Measurements from ENCODE around the gene MLLT10.
"Not testable (repeated sequence)": the region's sequence is repeated elsewhere in the genome, so short reads cannot be mapped to it uniquely, and the experiment has no call there.

The MLLT10 gene

DNA sequence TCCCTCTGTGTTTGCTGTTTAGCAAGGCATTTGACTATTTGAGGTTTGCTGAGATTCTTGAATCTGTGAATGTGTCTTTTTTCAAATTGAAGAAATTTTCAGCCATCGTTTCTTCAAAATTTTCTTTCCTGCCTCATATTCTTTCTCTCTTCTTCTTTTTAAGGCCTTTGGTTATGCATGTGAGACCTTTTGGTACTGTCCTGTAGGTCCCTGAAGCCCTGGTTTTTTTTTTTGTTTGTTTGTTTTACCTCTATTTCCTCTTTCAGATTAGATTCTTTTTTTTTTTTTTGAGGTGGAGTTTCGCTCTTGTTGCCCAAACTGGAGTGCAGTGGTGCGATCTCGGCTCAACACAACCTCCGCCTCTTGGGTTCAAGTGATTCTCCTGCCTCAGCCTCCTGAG, 45.3 kb downstream of the MLLT10 start:
- no peak overlapping the region for H3K9ac ChIP-seq (ENCODE audit: low read depth in 1 of 2, low read length in 2 of 2)
- no peak overlapping the region for H3K27ac ChIP-seq (ENCODE audit: low read depth, low read length)
- H3K4me1 ChIP-seq (ENCODE audit: control insufficient read depth in 1 of 2, insufficient read depth in 2 of 2, low read length in 2 of 2) = no peaks in the 10 kb centered on the region
- no peaks in the 10 kb centered on the region for H3K9me3 ChIP-seq (ENCODE audit: control insufficient read depth in 1 of 2, low read length in 2 of 2)
- no peaks in the 10 kb centered on the region for H3K27me3 ChIP-seq (ENCODE audit: control insufficient read depth in 1 of 2, insufficient read depth in 2 of 2, low read length in 2 of 2)
- H3K36me3 ChIP-seq (ENCODE audit: control insufficient read depth in 1 of 2, insufficient read depth in 2 of 2, low read length in 2 of 2) = no peaks in the 10 kb centered on the region
- H3K4me3 ChIP-seq (ENCODE audit: low read depth in 1 of 2, low read length in 2 of 2) = no peak overlapping the region

DNA sequence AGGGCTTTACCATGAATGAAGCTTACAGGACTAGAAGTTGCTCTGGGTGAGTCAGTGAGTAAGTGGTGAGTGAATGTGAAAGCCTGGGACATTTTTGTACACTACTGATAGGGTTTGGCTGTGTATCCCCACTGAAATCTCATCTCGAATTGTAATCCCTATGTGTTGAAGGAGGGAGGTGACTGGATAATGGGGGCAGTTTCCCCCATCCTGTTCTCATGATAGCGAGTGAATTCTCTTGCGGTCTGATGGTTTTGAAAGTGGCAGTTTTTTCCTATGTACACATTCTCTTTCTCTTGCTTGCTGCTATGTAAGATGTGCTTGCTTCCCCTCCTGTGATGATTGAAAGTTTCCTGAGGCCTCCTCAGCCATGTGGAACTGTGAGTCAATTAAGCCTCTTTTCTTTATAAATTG, 47.4 kb downstream of the MLLT10 start:
- not testable (repeated sequence) for H3K9me3 ChIP-seq (ENCODE audit: control insufficient read depth in 1 of 2, low read length in 2 of 2); H3K27ac ChIP-seq (ENCODE audit: low read depth, low read length); H3K4me1 ChIP-seq (ENCODE audit: control insufficient read depth in 1 of 2, insufficient read depth in 2 of 2, low read length in 2 of 2); H3K36me3 ChIP-seq (ENCODE audit: control insufficient read depth in 1 of 2, insufficient read depth in 2 of 2, low read length in 2 of 2); H3K4me3 ChIP-seq (ENCODE audit: low read depth in 1 of 2, low read length in 2 of 2); H3K9ac ChIP-seq (ENCODE audit: low read depth in 1 of 2, low read length in 2 of 2); H3K27me3 ChIP-seq (ENCODE audit: control insufficient read depth in 1 of 2, insufficient read depth in 2 of 2, low read length in 2 of 2)

- Histone ChIP-seq H3K9me3 (ENCODE audit: control insufficient read depth in 1 of 2, low read length in 2 of 2) (no peaks in the 10 kb centered on the region), H3K36me3 (ENCODE audit: control insufficient read depth in 1 of 2, insufficient read depth in 2 of 2, low read length in 2 of 2) (peaks cover 0 to 5% of the 10 kb centered on the region in 2 donors), H3K9ac (ENCODE audit: low read depth in 1 of 2, low read length in 2 of 2) (no peak overlapping the region), H3K27ac (ENCODE audit: low read depth, low read length) (no peak overlapping the region), H3K4me1 (ENCODE audit: control insufficient read depth in 1 of 2, insufficient read depth in 2 of 2, low read length in 2 of 2) (no peaks in the 10 kb centered on the region), H3K27me3 (ENCODE audit: control insufficient read depth in 1 of 2, insufficient read depth in 2 of 2, low read length in 2 of 2) (no peaks in the 10 kb centered on the region), H3K4me3 (ENCODE audit: low read depth in 1 of 2, low read length in 2 of 2) (no peak overlapping the region)
Measured at GRCh38 chr10:21584834-21585530, 51.0 kb downstream of the MLLT10 start.

DNA sequence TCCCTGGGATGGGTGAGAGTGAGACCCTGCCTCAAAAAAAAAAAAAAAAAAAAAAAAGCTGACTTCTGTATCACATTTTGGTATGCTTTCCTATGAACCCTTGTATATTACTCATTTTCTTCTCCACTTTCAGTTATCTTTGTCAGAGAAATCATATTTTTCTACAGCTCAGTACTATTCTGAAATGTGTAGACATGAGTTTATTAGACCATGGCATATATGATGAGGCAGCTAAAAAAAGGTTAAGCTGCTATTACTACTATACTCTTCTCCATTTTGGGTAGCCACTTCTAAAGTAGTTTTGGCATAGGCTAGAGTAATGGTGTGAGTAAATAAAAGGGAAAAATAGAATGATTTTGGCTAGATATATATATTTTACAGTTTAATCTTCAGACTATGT, 53.4 kb downstream of the MLLT10 start:
- H3K27ac ChIP-seq (ENCODE audit: low read depth, low read length) = no peak overlapping the region
- H3K36me3 ChIP-seq (ENCODE audit: control insufficient read depth in 1 of 2, insufficient read depth in 2 of 2, low read length in 2 of 2) = peaks cover 0 to 5% of the 10 kb centered on the region in 2 donors
- H3K4me1 ChIP-seq (ENCODE audit: control insufficient read depth in 1 of 2, insufficient read depth in 2 of 2, low read length in 2 of 2) = no peaks in the 10 kb centered on the region
- no peaks in the 10 kb centered on the region for H3K27me3 ChIP-seq (ENCODE audit: control insufficient read depth in 1 of 2, insufficient read depth in 2 of 2, low read length in 2 of 2)
- no peak overlapping the region for H3K4me3 ChIP-seq (ENCODE audit: low read depth in 1 of 2, low read length in 2 of 2)
- H3K9me3 ChIP-seq (ENCODE audit: control insufficient read depth in 1 of 2, low read length in 2 of 2) = no peaks in the 10 kb centered on the region
- no peak overlapping the region for H3K9ac ChIP-seq (ENCODE audit: low read depth in 1 of 2, low read length in 2 of 2)

DNA sequence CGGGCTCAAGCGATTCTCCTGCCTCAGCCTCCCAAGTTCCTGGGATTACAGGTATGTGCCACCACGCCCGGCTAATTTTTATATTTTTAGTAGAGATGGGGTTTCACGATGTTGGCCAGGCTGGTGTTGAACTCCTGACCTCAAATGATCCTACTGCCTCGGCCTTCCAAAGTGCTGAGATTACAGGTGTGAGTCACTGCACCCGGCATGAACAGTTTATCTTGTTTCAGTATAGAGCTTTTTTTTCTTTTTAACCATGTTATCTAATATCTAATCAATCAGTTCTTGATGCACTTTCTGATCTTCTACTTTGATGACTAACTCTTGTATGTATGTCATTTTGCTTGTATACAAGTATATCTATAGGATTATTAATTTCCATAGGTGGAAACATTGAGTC, 54.1 kb downstream of the MLLT10 start:
- not testable (repeated sequence) for H3K27me3 ChIP-seq (ENCODE audit: control insufficient read depth in 1 of 2, insufficient read depth in 2 of 2, low read length in 2 of 2); H3K4me3 ChIP-seq (ENCODE audit: low read depth in 1 of 2, low read length in 2 of 2); H3K4me1 ChIP-seq (ENCODE audit: control insufficient read depth in 1 of 2, insufficient read depth in 2 of 2, low read length in 2 of 2); H3K9me3 ChIP-seq (ENCODE audit: control insufficient read depth in 1 of 2, low read length in 2 of 2); H3K36me3 ChIP-seq (ENCODE audit: control insufficient read depth in 1 of 2, insufficient read depth in 2 of 2, low read length in 2 of 2); H3K27ac ChIP-seq (ENCODE audit: low read depth, low read length); H3K9ac ChIP-seq (ENCODE audit: low read depth in 1 of 2, low read length in 2 of 2)

DNA sequence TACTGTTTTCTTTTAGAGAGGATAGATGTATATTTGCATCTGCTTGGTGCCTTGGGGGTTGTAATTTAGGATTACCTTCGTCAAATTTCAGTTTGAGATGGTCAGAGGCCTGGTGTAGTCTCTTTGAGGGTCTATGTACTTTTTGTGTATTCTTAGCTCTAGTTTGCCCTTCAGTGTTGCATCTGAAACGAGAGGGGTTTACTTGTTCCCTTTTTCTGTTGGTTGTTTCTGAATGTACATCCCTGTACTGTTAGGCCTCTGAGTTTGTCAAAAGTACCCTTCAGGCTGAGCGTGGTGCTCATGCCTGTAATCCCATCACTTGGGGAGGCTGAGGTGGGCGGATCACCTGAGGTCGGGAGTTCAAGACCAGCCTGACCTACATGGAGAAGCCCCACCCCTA, 60.0 kb downstream of the MLLT10 start:
- Histone ChIP-seq H3K27ac (ENCODE audit: low read depth, low read length) (no peak overlapping the region), H3K27me3 (ENCODE audit: control insufficient read depth in 1 of 2, insufficient read depth in 2 of 2, low read length in 2 of 2) (no peaks in the 10 kb centered on the region), H3K9me3 (ENCODE audit: control insufficient read depth in 1 of 2, low read length in 2 of 2) (no peaks in the 10 kb centered on the region), H3K36me3 (ENCODE audit: control insufficient read depth in 1 of 2, insufficient read depth in 2 of 2, low read length in 2 of 2) (no peaks in the 10 kb centered on the region), H3K4me3 (ENCODE audit: low read depth in 1 of 2, low read length in 2 of 2) (no peak overlapping the region), H3K4me1 (ENCODE audit: control insufficient read depth in 1 of 2, insufficient read depth in 2 of 2, low read length in 2 of 2) (no peaks in the 10 kb centered on the region), H3K9ac (ENCODE audit: low read depth in 1 of 2, low read length in 2 of 2) (no peak overlapping the region)

GRCh38 chr10:21599582-21599981, 65.5 kb downstream of the MLLT10 start:
- Histone ChIP-seq H3K9ac (ENCODE audit: low read depth in 1 of 2, low read length in 2 of 2) (no peak overlapping the region), H3K27me3 (ENCODE audit: control insufficient read depth in 1 of 2, insufficient read depth in 2 of 2, low read length in 2 of 2) (no peaks in the 10 kb centered on the region), H3K9me3 (ENCODE audit: control insufficient read depth in 1 of 2, low read length in 2 of 2) (no peaks in the 10 kb centered on the region), H3K27ac (ENCODE audit: low read depth, low read length) (no peak overlapping the region), H3K4me3 (ENCODE audit: low read depth in 1 of 2, low read length in 2 of 2) (no peak overlapping the region), H3K4me1 (ENCODE audit: control insufficient read depth in 1 of 2, insufficient read depth in 2 of 2, low read length in 2 of 2) (no peaks in the 10 kb centered on the region), H3K36me3 (ENCODE audit: control insufficient read depth in 1 of 2, insufficient read depth in 2 of 2, low read length in 2 of 2) (no peaks in the 10 kb centered on the region)

GRCh38 chr10:21600804-21601433, 66.9 kb downstream of the MLLT10 start:
- Histone ChIP-seq H3K4me1 (ENCODE audit: control insufficient read depth in 1 of 2, insufficient read depth in 2 of 2, low read length in 2 of 2) (no peaks in the 10 kb centered on the region), H3K27me3 (ENCODE audit: control insufficient read depth in 1 of 2, insufficient read depth in 2 of 2, low read length in 2 of 2) (no peaks in the 10 kb centered on the region), H3K4me3 (ENCODE audit: low read depth in 1 of 2, low read length in 2 of 2) (no peak overlapping the region), H3K27ac (ENCODE audit: low read depth, low read length) (no peak overlapping the region), H3K9ac (ENCODE audit: low read depth in 1 of 2, low read length in 2 of 2) (no peak overlapping the region), H3K36me3 (ENCODE audit: control insufficient read depth in 1 of 2, insufficient read depth in 2 of 2, low read length in 2 of 2) (peaks cover 0 to 1% of the 10 kb centered on the region in 2 donors), H3K9me3 (ENCODE audit: control insufficient read depth in 1 of 2, low read length in 2 of 2) (no peaks in the 10 kb centered on the region)

GRCh38 chr10:21602313-21602712, 68.3 kb downstream of the MLLT10 start:
- Histone ChIP-seq H3K36me3 (ENCODE audit: control insufficient read depth in 1 of 2, insufficient read depth in 2 of 2, low read length in 2 of 2) (peaks cover 0 to 8% of the 10 kb centered on the region in 2 donors), H3K4me1 (ENCODE audit: control insufficient read depth in 1 of 2, insufficient read depth in 2 of 2, low read length in 2 of 2) (no peaks in the 10 kb centered on the region), H3K9me3 (ENCODE audit: control insufficient read depth in 1 of 2, low read length in 2 of 2) (no peaks in the 10 kb centered on the region), H3K9ac (ENCODE audit: low read depth in 1 of 2, low read length in 2 of 2) (no peak overlapping the region), H3K4me3 (ENCODE audit: low read depth in 1 of 2, low read length in 2 of 2) (no peak overlapping the region), H3K27ac (ENCODE audit: low read depth, low read length) (no peak overlapping the region), H3K27me3 (ENCODE audit: control insufficient read depth in 1 of 2, insufficient read depth in 2 of 2, low read length in 2 of 2) (no peaks in the 10 kb centered on the region)

DNA sequence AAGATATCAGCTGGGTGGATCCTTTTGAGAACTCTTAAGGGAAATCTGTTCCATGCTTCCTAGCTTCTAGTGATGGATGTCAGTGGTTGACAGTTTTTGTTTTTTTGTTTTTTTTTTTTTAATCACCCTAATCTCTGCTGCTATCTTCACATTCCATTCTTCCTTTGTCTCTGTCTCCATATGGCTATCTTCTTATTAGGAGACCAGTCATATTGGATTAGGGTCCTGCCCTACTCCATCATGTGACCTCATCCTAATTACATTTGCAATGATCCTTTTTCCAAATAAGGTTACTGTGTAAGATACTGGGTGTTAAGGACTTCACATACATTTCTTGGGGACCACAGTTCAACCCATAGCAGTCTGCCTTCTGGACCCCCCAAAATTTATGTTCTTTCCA, 69.7 kb downstream of the MLLT10 start:
- H3K9ac ChIP-seq (ENCODE audit: low read depth in 1 of 2, low read length in 2 of 2) = no peak overlapping the region
- H3K9me3 ChIP-seq (ENCODE audit: control insufficient read depth in 1 of 2, low read length in 2 of 2) = peaks cover 0 to 2% of the 10 kb centered on the region in 2 donors
- H3K27ac ChIP-seq (ENCODE audit: low read depth, low read length) = no peak overlapping the region

More for the DNA sequence above, 69.7 kb downstream of the MLLT10 start:
- Histone ChIP-seq H3K27me3 (ENCODE audit: control insufficient read depth in 1 of 2, insufficient read depth in 2 of 2, low read length in 2 of 2) (no peaks in the 10 kb centered on the region), H3K36me3 (ENCODE audit: control insufficient read depth in 1 of 2, insufficient read depth in 2 of 2, low read length in 2 of 2) (peaks cover 3 to 10% of the 10 kb centered on the region in 2 donors), H3K4me1 (ENCODE audit: control insufficient read depth in 1 of 2, insufficient read depth in 2 of 2, low read length in 2 of 2) (no peaks in the 10 kb centered on the region), H3K4me3 (ENCODE audit: low read depth in 1 of 2, low read length in 2 of 2) (no peak overlapping the region)
